Lower leg skin (tissue), 3 donors: Measurements from ENCODE around the gene TSKU.
"Not testable (repeated sequence)": the region's sequence is repeated elsewhere in the genome, so short reads cannot be mapped to it uniquely, and the experiment has no call there.

Experiments
- CTCF ChIP-seq, 3 donors: fragments of 450-650 bp; IDR thresholded peaks; one replicate each; pipeline ENCODE4 v1.5.1; 2016; ENCODE audit warnings: antibody characterized with exemption in 3 of 3, mild to moderate bottlenecking in 3 of 3, moderate library complexity in 2 of 3
- POLR2A ChIP-seq, 2 donors: fragments of 450-650 bp; IDR thresholded peaks; one replicate each; pipeline ENCODE4 v1.6.1; 2016 to 2017; ENCODE audit warnings: antibody characterized with exemption in 2 of 2, mild to moderate bottlenecking in 1 of 2, moderate library complexity in 1 of 2

GRCh38 chr11:76733906-76734305, 49.2 kb upstream of the TSKU start:
- peak in 1 of 3 donors; percentile 9 for TF ChIP-seq CTCF (IDR thresholded peaks at IDR 0.05)
- TF ChIP-seq POLR2A (IDR thresholded peaks at IDR 0.05) = not testable (repeated sequence)
